Non-pigmented ciliary epithelial cell (primary cell): ENCODE results near the gene CIBAR2.
"Not testable (repeated sequence)": the region's sequence is repeated elsewhere in the genome, so short reads cannot be mapped to it uniquely, and the experiment has no call there.

Source experiments
- DNase-seq: peaks from one replicate; pipeline ENCODE4 v3.0.0-alpha.2; 2010; ENCODE audit warnings: low read depth

Gene CIBAR2

GRCh38 chr16:85062323-85062722 is 49.9 kb downstream of the CIBAR2 start:
- DNase-seq = no peak

- DNase-seq = no peak
These were observed 50.7 kb downstream of the CIBAR2 start for GRCh38 chr16:85061566-85061965.

GRCh38 chr16:85058909-85059308 is 53.4 kb downstream of the CIBAR2 start:
- no peak for DNase-seq

GRCh38 chr16:85057948-85058347 is 54.3 kb downstream of the CIBAR2 start:
- DNase-seq = no peak

GRCh38 chr16:85057212-85057889 is 54.9 kb downstream of the CIBAR2 start:
- DNase-seq = no peak

- DNase-seq = no peak
These were observed 56.0 kb downstream of the CIBAR2 start for GRCh38 chr16:85056211-85056748.

GRCh38 chr16:85055493-85056210 is 56.6 kb downstream of the CIBAR2 start:
- DNase-seq = peak; percentile 37

- no peak for DNase-seq
These were observed 57.3 kb downstream of the CIBAR2 start for GRCh38 chr16:85054948-85055492.

- DNase-seq = not testable (repeated sequence)
These were observed 58.0 kb downstream of the CIBAR2 start for GRCh38 chr16:85054321-85054720.

GRCh38 chr16:85052536-85052935 is 59.7 kb downstream of the CIBAR2 start:
- DNase-seq = peak; percentile 18

- DNase-seq = no peak
These were observed 60.6 kb downstream of the CIBAR2 start for GRCh38 chr16:85051683-85052082.

- DNase-seq = no peak
These were observed 61.1 kb downstream of the CIBAR2 start for GRCh38 chr16:85051067-85051581.

GRCh38 chr16:85049706-85050305 is 62.5 kb downstream of the CIBAR2 start:
- no peak for DNase-seq

- no peak for DNase-seq
These were observed 63.2 kb downstream of the CIBAR2 start for GRCh38 chr16:85048921-85049562.
